Uterus (tissue), 2 donors: ENCODE data around the gene RRP1B.

Experiments
- CTCF ChIP-seq, 4 experiments: fragments of 200-600 bp in 2 of 4; fragments of 450-650 bp in 2 of 4; sonication (generic) in 2 of 4; IDR thresholded peaks; one replicate each; pipeline ENCODE4 v1.5.1; 2016 to 2019; ENCODE audit warnings: antibody characterized with exemption in 4 of 4, mild to moderate bottlenecking in 2 of 4, moderate library complexity in 1 of 4
- POLR2A ChIP-seq, 2 donors: fragments of 450-650 bp; IDR thresholded peaks; one replicate each; pipeline ENCODE4 v1.6.1; 2016; ENCODE audit warnings: antibody characterized with exemption in 2 of 2, mild to moderate bottlenecking in 1 of 2, moderate library complexity in 1 of 2

- TF ChIP-seq CTCF (IDR thresholded peaks at IDR 0.05) (no peak), POLR2A (IDR thresholded peaks at IDR 0.05) (no peak)
Measured at GRCh38 chr21:43654806-43655489, 4.4 kb upstream of the RRP1B start.
